Neural progenitor cell (in vitro differentiated cells): Measurements from ENCODE around the gene CBFA2T2. TPM values are rescaled to one million over a fixed set of nuclear protein-coding genes. Genes with fewer than 3 reads are reported as not detected.

Source experiments
- DNase-seq: peaks from one replicate; pipeline ENCODE4 v3.0.0-alpha.2; 2016; ENCODE audit warnings: low spot score
- H2AFZ ChIP-seq: fragments of 200-600 bp; sonication (generic); replicated peaks from 2 replicates; pipeline ENCODE4 v1.6.1; 2016; ENCODE audit warnings: antibody characterized with exemption
- H3F3A ChIP-seq: fragments of 200-600 bp; sonication (generic); 2 replicates; pipeline ENCODE4 v1.6.1; 2016; ENCODE audit warnings: antibody characterized with exemption, low read depth
- H3K27ac ChIP-seq: fragments of 200-600 bp; sonication (generic); 2 replicates; pipeline ENCODE4 v1.5.1; 2016; ENCODE audit warnings: mild to moderate bottlenecking
- H3K27me3 ChIP-seq: fragments of 200-600 bp; sonication (generic); 2 replicates; pipeline ENCODE4 v1.6.1; 2016; ENCODE audit warnings: mild to moderate bottlenecking, moderate library complexity
- H3K36me3 ChIP-seq: fragments of 200-600 bp; sonication (generic); 2 replicates; pipeline ENCODE4 v1.5.1; 2016
- H3K4me1 ChIP-seq: fragments of 200-600 bp; sonication (generic); 2 replicates; pipeline ENCODE4 v1.6.1; 2016; ENCODE audit warnings: mixed run types
- H3K4me2 ChIP-seq: fragments of 200-600 bp; sonication (generic); 2 replicates; pipeline ENCODE4 v1.6.1; 2016
- H3K4me3 ChIP-seq: fragments of 200-600 bp; sonication (generic); 2 replicates; pipeline ENCODE4 v1.5.1; 2016
- H3K79me2 ChIP-seq: fragments of 200-600 bp; sonication (generic); 2 replicates; pipeline ENCODE4 v1.6.1; 2016; ENCODE audit warnings: low read depth
- H3K9ac ChIP-seq: fragments of 200-600 bp; sonication (generic); 2 replicates; pipeline ENCODE4 v1.6.1; 2016
- H3K9me3 ChIP-seq: fragments of 200-600 bp; sonication (generic); 2 replicates; pipeline ENCODE4 v1.5.1; 2016; ENCODE audit warnings: low read depth
- H4K20me1 ChIP-seq: fragments of 200-600 bp; sonication (generic); 2 replicates; pipeline ENCODE4 v1.6.1; 2016; ENCODE audit warnings: low read depth
- H3K27ac Mint-ChIP-seq: 3 replicates; pipeline ENCODE4 v1.8.0; 2021; ENCODE audit warnings: mixed read lengths
- H3K27me3 Mint-ChIP-seq: 2 replicates; pipeline ENCODE4 v1.8.0; 2022; ENCODE audit warnings: low read depth, mild to moderate bottlenecking, inconsistent platforms, moderate library complexity, mixed read lengths; ENCODE audit not compliant: insufficient read depth
- H3K36me3 Mint-ChIP-seq: 3 replicates; pipeline ENCODE4 v1.8.0; 2021; ENCODE audit warnings: mixed read lengths
- H3K4me1 Mint-ChIP-seq: 3 replicates; pipeline ENCODE4 v1.8.0; 2021; ENCODE audit warnings: mixed read lengths
- H3K4me3 Mint-ChIP-seq: 3 replicates; pipeline ENCODE4 v1.8.0; 2021; ENCODE audit warnings: mild to moderate bottlenecking, moderate library complexity, mixed read lengths
- H3K9me3 Mint-ChIP-seq: 3 replicates; pipeline ENCODE4 v1.8.0; 2020; ENCODE audit warnings: mixed read lengths
- EZH2 ChIP-seq: fragments of 200-600 bp; sonication (generic); IDR thresholded peaks from 2 replicates; pipeline ENCODE4 v1.6.1; 2017; ENCODE audit warnings: antibody characterized with exemption, mild to moderate bottlenecking, moderate library complexity
- EZH2phosphoT487 ChIP-seq: fragments of 200-600 bp; sonication (generic); IDR thresholded peaks from 2 replicates; pipeline ENCODE4 v1.6.1; 2017; ENCODE audit warnings: antibody characterized with exemption
- total RNA-seq: library from RNA; depleted of rRNA; stranded (reverse); fragments of >200 nt; gene quantifications from 2 replicates; pipeline ENCODE4 v1.2.3, GENCODE V29; 2015; ENCODE audit warnings: low replicate concordance
- TF ChIP-seq, protein P1 (sequence below): fragments of 200-600 bp; sonication (generic); IDR thresholded peaks from 2 replicates; pipeline ENCODE4 v1.5.1; 2017; ENCODE audit warnings: antibody characterized with exemption, mild to moderate bottlenecking

The CBFA2T2 gene
- total RNA-seq, 1 donor from 2014 or later: 11.9 TPM

DNA sequence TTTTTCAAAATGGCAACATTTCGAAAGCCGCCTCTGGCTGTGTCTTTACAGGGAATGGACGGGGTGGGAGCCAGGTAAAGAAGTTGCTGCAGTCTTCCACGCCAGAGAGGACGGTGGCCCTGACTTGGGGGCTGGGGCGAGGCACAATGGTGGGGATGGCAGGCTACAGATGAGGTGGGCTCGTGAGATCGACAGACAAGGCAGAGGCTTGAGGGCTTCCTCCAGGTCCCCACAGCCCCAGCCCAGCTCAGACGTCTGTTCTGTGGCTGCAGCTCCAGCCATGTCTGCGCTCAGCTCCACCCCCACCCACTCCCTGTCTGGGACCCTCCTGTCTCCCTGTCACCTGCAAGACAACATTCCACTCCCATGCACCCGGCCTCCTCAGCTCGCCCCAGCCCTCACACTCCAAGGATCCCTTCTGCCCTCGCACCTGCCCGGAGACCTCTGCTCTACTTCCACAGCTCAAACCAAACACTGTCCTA, 164.8 kb downstream of the CBFA2T2 start:
- Histone ChIP-seq H3K79me2 (no peaks in the 10 kb centered on the region), H3K4me2 (no peak overlapping the region), H4K20me1 (no peaks in the 10 kb centered on the region), H3K4me3 (no peak overlapping the region), H3F3A (no peaks in the 10 kb centered on the region), H3K9ac (no peak overlapping the region), H3K36me3 (no peaks in the 10 kb centered on the region), H3K27me3 (no peaks in the 10 kb centered on the region), H2AFZ (no peak overlapping the region), H3K9me3 (no peaks in the 10 kb centered on the region), H3K4me1 (no peaks in the 10 kb centered on the region), H3K27ac (no peak overlapping the region)
- Mint-ChIP-seq H3K4me3 (no peak overlapping the region), H3K36me3 (no peaks in the 10 kb centered on the region), H3K27ac (no peak overlapping the region), H3K4me1 (peaks cover 5% of the 10 kb centered on the region), H3K27me3 (peaks cover 4% of the 10 kb centered on the region), H3K9me3 (no peaks in the 10 kb centered on the region)
- DNase-seq: no peak
- TF ChIP-seq EZH2phosphoT487 (no peak), EZH2 (no peak)
- TF ChIP-seq, protein P1, sequence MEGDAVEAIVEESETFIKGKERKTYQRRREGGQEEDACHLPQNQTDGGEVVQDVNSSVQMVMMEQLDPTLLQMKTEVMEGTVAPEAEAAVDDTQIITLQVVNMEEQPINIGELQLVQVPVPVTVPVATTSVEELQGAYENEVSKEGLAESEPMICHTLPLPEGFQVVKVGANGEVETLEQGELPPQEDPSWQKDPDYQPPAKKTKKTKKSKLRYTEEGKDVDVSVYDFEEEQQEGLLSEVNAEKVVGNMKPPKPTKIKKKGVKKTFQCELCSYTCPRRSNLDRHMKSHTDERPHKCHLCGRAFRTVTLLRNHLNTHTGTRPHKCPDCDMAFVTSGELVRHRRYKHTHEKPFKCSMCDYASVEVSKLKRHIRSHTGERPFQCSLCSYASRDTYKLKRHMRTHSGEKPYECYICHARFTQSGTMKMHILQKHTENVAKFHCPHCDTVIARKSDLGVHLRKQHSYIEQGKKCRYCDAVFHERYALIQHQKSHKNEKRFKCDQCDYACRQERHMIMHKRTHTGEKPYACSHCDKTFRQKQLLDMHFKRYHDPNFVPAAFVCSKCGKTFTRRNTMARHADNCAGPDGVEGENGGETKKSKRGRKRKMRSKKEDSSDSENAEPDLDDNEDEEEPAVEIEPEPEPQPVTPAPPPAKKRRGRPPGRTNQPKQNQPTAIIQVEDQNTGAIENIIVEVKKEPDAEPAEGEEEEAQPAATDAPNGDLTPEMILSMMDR: no peak

- H3K36me3 Mint-ChIP-seq: no peaks in the 10 kb centered on the region
- Histone ChIP-seq H2AFZ (no peak overlapping the region), H4K20me1 (no peaks in the 10 kb centered on the region), H3K79me2 (no peaks in the 10 kb centered on the region), H3K27ac (no peak overlapping the region), H3K9ac (no peak overlapping the region), H3K4me2 (no peak overlapping the region), H3K9me3 (no peaks in the 10 kb centered on the region), H3K4me1 (no peaks in the 10 kb centered on the region), H3K27me3 (no peaks in the 10 kb centered on the region), H3K4me3 (no peak overlapping the region), H3K36me3 (no peaks in the 10 kb centered on the region), H3F3A (no peaks in the 10 kb centered on the region)
- peaks cover 4% of the 10 kb centered on the region for H3K27me3 Mint-ChIP-seq
- peaks cover 5% of the 10 kb centered on the region for H3K4me1 Mint-ChIP-seq
- no peaks in the 10 kb centered on the region for H3K9me3 Mint-ChIP-seq
- no peak overlapping the region for H3K27ac Mint-ChIP-seq
- H3K4me3 Mint-ChIP-seq: peak overlapping the region; percentile 38
- DNase-seq: no peak
- TF ChIP-seq EZH2phosphoT487 (no peak), EZH2 (no peak)
- TF ChIP-seq, protein P1: no peak
These were observed 165.3 kb downstream of the CBFA2T2 start for GRCh38 chr20:33655164-33655563.

DNA sequence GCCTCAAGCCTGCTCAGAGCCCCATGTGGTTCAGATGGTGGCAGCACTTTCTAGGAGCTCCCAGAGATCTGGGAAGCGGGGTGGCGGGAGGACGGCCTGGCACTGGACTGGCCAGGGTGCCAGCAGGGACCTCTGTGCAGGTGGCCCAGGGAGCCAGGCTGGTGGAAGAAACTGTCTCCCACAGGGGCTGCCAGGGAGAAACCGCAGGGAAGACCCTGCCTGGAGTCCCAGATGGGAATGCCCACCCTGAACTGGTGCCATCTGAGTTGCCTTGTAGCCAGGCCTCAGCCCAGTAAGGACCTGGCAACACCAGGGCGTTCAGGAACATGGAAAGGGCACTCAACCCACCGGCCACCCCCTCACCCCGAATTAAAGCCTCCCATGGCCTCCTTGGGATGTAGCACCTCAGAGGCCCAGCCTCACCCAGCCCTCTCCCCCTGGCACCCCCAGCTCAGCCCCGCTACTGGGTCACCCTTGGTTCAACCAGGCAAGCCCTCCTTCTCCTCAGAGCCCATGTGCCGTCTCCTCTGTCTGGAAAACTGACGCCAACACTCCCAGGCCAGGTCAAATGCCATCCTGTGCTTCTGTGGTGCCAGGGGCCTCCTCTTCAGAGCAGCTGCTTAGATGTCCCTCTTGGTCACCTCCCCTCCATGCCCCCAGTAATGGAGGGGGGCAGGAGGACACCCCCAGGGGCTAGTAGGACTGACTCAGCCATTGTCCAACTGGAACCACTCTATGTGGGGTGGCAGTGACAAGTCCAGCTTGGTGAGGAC, 166.3 kb downstream of the CBFA2T2 start:
- no peak overlapping the region for H2AFZ ChIP-seq
- Mint-ChIP-seq H3K4me3 (no peak overlapping the region), H3K9me3 (no peaks in the 10 kb centered on the region), H3K4me1 (peaks cover 5% of the 10 kb centered on the region), H3K27me3 (peaks cover 4% of the 10 kb centered on the region), H3K27ac (no peak overlapping the region), H3K36me3 (no peaks in the 10 kb centered on the region)
- DNase-seq: no peak
- H4K20me1 ChIP-seq: no peaks in the 10 kb centered on the region
- H3F3A ChIP-seq: no peaks in the 10 kb centered on the region
- H3K9ac ChIP-seq: no peak overlapping the region
- H3K9me3 ChIP-seq: no peaks in the 10 kb centered on the region
- H3K27me3 ChIP-seq: no peaks in the 10 kb centered on the region
- TF ChIP-seq EZH2phosphoT487 (no peak), EZH2 (no peak)
- TF ChIP-seq, protein P1: no peak
- H3K4me3 ChIP-seq: no peak overlapping the region
- H3K79me2 ChIP-seq: no peaks in the 10 kb centered on the region
- H3K4me2 ChIP-seq: no peak overlapping the region
- no peaks in the 10 kb centered on the region for H3K4me1 ChIP-seq
- no peaks in the 10 kb centered on the region for H3K36me3 ChIP-seq
- no peak overlapping the region for H3K27ac ChIP-seq
